CD4-positive, alpha-beta memory T cell (primary cell): ENCODE measurements around the gene TIGD7. TPM values are rescaled to one million over a fixed set of nuclear protein-coding genes. Genes with fewer than 3 reads are reported as not detected.

ENCODE experiments used
- CTCF ChIA-PET: fragments of 350-600 bp; sonication (Branson Sonifier 250); formaldehyde crosslinking; loops from one replicate; lab custom pipeline; 2021; ENCODE audit warnings: inconsistent platforms; ENCODE audit not compliant: partially characterized antibody; lab: Charles Lee
- POLR2A ChIA-PET: fragments of 350-600 bp; sonication (Branson Sonifier 250); formaldehyde crosslinking; loops from one replicate; lab custom pipeline; 2021; ENCODE audit not compliant: partially characterized antibody; lab: Charles Lee
- DNase-seq, 5 donors: peaks; one replicate each; pipeline versions ENCODE4 v3.0.0 to v3.0.0-alpha.2; 2020 to 2022; ENCODE audit warnings: mixed read lengths in 1 of 5
- H3K27ac ChIP-seq: one replicate; pipeline ENCODE4 v1.7.0; 2013; ENCODE audit warnings: low read depth, low read length
- H3K27me3 ChIP-seq: 2 replicates; pipeline ENCODE4 v1.7.0; 2013; ENCODE audit warnings: mild to moderate bottlenecking, low read length, moderate library complexity; ENCODE audit not compliant: insufficient read depth
- H3K36me3 ChIP-seq: 2 replicates; pipeline ENCODE4 v1.7.0; 2013; ENCODE audit warnings: mild to moderate bottlenecking, low read length, moderate library complexity; ENCODE audit not compliant: insufficient read depth
- H3K4me1 ChIP-seq: 2 replicates; pipeline ENCODE4 v1.7.0; 2013; ENCODE audit warnings: mild to moderate bottlenecking, low read length, moderate library complexity; ENCODE audit not compliant: insufficient read depth
- H3K4me3 ChIP-seq, 2 donors: one replicate each; pipeline ENCODE4 v1.7.0; 2013; ENCODE audit warnings: low read length in 2 of 2, mild to moderate bottlenecking in 1 of 2
- H3K9me3 ChIP-seq, 2 donors: one replicate each; pipeline ENCODE4 v1.7.0; 2013; ENCODE audit warnings: low read length in 2 of 2, control low read depth in 1 of 2; ENCODE audit not compliant: control insufficient read depth in 1 of 2
- H3K27ac Mint-ChIP-seq, 7 donors: one replicate each; pipeline ENCODE4 v1.8.0; 2020 to 2021; ENCODE audit warnings: mixed read lengths in 7 of 7, mild to moderate bottlenecking in 6 of 7, inconsistent platforms in 3 of 7, moderate library complexity in 3 of 7
- H3K27me3 Mint-ChIP-seq, 2 donors: one replicate each; pipeline ENCODE4 v1.8.0; 2020 to 2021; ENCODE audit warnings: mixed read lengths in 2 of 2
- H3K36me3 Mint-ChIP-seq, 2 donors: one replicate each; pipeline ENCODE4 v1.8.0; 2020 to 2021; ENCODE audit warnings: mixed read lengths in 2 of 2, inconsistent platforms in 1 of 2, mild to moderate bottlenecking in 1 of 2
- H3K4me1 Mint-ChIP-seq, 4 donors: one replicate each; pipeline ENCODE4 v1.8.0; 2020 to 2021; ENCODE audit warnings: mixed read lengths in 4 of 4, mild to moderate bottlenecking in 1 of 4
- H3K4me3 Mint-ChIP-seq, 8 donors: one replicate each; pipeline ENCODE4 v1.8.0; 2020 to 2021; ENCODE audit warnings: mixed read lengths in 8 of 8, mild to moderate bottlenecking in 7 of 8, moderate library complexity in 6 of 8, inconsistent platforms in 3 of 8
- H3K9me3 Mint-ChIP-seq, 8 donors: one replicate each; pipeline ENCODE4 v1.8.0; 2020 to 2021; ENCODE audit warnings: mixed read lengths in 8 of 8, mild to moderate bottlenecking in 5 of 8, inconsistent platforms in 3 of 8, moderate library complexity in 1 of 8
- intact Hi-C: fragments of 100-400 bp; cut with micrococcal nuclease; formaldehyde crosslinking; loops from one replicate; pipeline ENCODE4 v1.15.1; 2023
- polyA plus RNA-seq, 2 donors: library from polyadenylated mRNA; unstranded; fragments of 300-500 nt; fragmentation: Illumina TruSeq; gene quantifications; one replicate each; pipeline ENCODE4 v1.2.3, GENCODE V29; 2021
- total RNA-seq, 2 experiments: library from RNA; stranded (reverse); gene quantifications; one replicate each; pipeline ENCODE4 v1.2.3, GENCODE V29; 2021

The TIGD7 gene
- total and polyA plus RNA-seq, 4 experiments from 2014 or later = 3.2 to 19.0 (median 8.8) TPM

DNA sequence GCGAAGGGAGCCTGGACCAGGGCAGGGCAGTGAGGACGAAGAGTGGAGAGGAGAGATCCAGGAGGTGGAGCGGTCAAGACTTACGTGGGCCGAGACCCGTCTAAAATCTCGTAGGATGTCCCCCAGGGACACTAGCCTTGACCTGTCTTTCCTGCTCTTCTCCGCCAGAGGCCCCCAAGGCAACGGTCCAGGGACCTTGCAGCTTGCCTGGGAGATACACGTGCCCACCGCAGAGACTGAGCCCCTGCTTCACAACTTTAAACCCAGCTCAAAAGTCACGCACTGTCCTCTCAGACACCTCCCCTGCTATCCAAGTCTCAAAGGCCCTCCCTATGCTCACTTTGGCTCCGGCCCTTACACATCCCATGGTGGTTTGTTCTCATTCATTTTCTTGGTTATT, 9.4 kb downstream of the TIGD7 start:
- CTCF ChIA-PET = no interaction called here
- POLR2A ChIA-PET = interaction anchor here (2.8 kb wide), 1 partner anchor 12 kb away, joined by 12 read pairs; the partner anchor contains the start of gene ZNF263
- intact Hi-C loops = no loop called here
- Histone ChIP-seq H3K27ac (no peak overlapping the region), H3K4me1 (no peaks in the 10 kb centered on the region), H3K4me3 (no peak overlapping the region), H3K27me3 (no peaks in the 10 kb centered on the region), H3K36me3 (peaks cover 12% of the 10 kb centered on the region), H3K9me3 (peaks cover 0 to 64% of the 10 kb centered on the region in 2 donors)
- H3K4me3 Mint-ChIP-seq = no peak overlapping the region
- H3K27ac Mint-ChIP-seq = peak overlapping the region in 1 of 7 donors; percentile 69
- no peaks in the 10 kb centered on the region for H3K27me3 Mint-ChIP-seq
- peaks cover 60 to 62% of the 10 kb centered on the region in 2 donors for H3K36me3 Mint-ChIP-seq
- H3K9me3 Mint-ChIP-seq = peaks cover 7 to 87% (median 79%) of the 10 kb centered on the region in 8 donors
- no peak for DNase-seq
- peaks cover 0 to 5% (median under 1%) of the 10 kb centered on the region in 4 donors for H3K4me1 Mint-ChIP-seq

DNA sequence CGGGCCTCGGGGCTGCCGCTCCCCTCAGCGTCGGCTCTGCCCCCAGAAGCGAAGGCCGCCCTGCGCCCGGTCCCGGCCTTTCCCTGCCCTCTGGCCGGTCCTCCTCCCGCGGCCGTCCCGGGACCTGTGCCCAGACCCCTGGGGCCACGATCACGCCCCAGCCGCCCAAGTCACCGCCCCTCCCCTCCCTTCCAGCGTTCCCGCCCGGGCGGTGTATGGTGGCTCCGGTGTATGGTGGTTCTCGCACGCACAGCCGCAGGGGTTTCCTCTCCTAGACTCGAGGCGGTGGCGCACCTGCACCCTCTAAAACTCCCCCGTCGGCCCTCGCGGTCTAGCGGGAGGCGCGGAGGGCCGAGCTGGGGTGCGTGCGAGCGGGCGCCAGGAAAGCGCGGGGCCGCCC, 10.0 kb downstream of the TIGD7 start:
- Mint-ChIP-seq H3K4me3 (no peak overlapping the region), H3K27ac (no peak overlapping the region), H3K27me3 (no peaks in the 10 kb centered on the region), H3K36me3 (peaks cover 60 to 62% of the 10 kb centered on the region in 2 donors), H3K4me1 (peaks cover 0 to 9% (median under 1%) of the 10 kb centered on the region in 4 donors), H3K9me3 (peaks cover 7 to 87% (median 79%) of the 10 kb centered on the region in 8 donors)
- intact Hi-C loops = no loop called here
- DNase-seq = no peak
- ChIA-PET POLR2A (interaction anchor here (2.8 kb wide), 1 partner anchor 12 kb away, joined by 12 read pairs; the partner anchor contains the start of gene ZNF263), CTCF (no interaction called here)
- Histone ChIP-seq H3K4me3 (no peak overlapping the region), H3K36me3 (peaks cover 18% of the 10 kb centered on the region), H3K27me3 (no peaks in the 10 kb centered on the region), H3K4me1 (no peaks in the 10 kb centered on the region), H3K27ac (no peak overlapping the region), H3K9me3 (peaks cover 0 to 66% of the 10 kb centered on the region in 2 donors)

DNA sequence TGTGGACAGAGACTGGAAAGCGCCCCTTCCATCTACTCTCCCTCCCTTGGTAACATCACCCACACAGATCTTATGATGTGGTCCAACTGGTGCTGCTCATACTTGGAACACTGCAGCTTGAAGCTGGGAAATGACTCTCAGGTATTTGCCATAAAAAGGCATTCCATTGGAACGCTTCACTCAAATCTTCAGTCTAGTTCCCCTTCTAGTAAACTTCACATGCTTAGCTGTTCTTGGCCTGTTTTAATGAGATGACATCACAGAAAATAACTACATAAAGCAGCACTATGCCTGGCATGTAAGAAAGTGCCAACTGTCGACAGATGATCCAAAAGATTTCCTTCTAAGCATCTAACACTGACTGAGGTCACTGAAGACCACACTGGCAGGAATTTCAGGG, 12.6 kb downstream of the TIGD7 start:
- no peak overlapping the region for H3K27ac Mint-ChIP-seq
- no peaks in the 10 kb centered on the region for H3K27me3 Mint-ChIP-seq
- no peak overlapping the region for H3K4me3 ChIP-seq
- H3K4me3 Mint-ChIP-seq = no peak overlapping the region
- H3K27me3 ChIP-seq = no peaks in the 10 kb centered on the region
- peaks cover 0 to 9% (median 1%) of the 10 kb centered on the region in 4 donors for H3K4me1 Mint-ChIP-seq
- ChIA-PET CTCF (interaction anchor here (1.0 kb wide), 1 partner anchor 110 kb away, joined by 3 read pairs; no protein-coding TSS in a partner anchor), POLR2A (interaction anchor here (0.7 kb wide), 1 partner anchor 77 kb away, joined by 3 read pairs; no protein-coding TSS in a partner anchor)
- no peak overlapping the region for H3K27ac ChIP-seq
- no peak for DNase-seq
- H3K9me3 ChIP-seq = peaks cover 0 to 66% of the 10 kb centered on the region in 2 donors
- peaks cover 0 to 85% (median 76%) of the 10 kb centered on the region in 8 donors for H3K9me3 Mint-ChIP-seq
- H3K36me3 ChIP-seq = peaks cover 34% of the 10 kb centered on the region
- H3K4me1 ChIP-seq = no peaks in the 10 kb centered on the region
- intact Hi-C loops = no loop called here
- H3K36me3 Mint-ChIP-seq = peaks cover 61 to 69% of the 10 kb centered on the region in 2 donors

DNA sequence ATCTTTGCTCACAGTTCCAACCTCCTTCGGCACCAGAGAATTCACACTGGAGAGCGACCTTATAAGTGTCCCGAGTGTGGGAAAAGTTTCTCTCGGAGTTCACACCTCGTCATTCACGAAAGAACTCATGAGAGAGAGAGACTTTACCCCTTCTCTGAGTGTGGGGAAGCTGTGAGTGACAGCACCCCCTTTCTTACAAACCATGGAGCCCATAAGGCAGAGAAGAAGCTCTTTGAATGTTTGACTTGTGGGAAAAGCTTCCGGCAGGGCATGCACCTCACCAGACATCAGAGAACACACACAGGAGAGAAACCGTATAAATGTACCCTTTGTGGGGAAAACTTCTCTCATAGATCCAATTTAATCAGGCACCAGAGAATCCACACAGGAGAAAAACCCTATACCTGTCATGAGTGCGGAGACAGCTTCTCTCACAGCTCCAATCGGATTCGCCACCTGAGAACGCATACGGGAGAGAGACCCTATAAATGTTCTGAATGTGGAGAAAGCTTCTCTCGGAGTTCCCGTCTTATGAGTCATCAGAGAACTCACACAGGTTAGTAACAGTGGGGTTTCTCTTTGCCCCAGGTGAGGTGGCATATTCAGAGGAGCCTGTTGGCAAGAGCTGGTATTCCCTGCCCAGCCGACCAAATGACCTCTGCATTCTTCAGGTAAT, 15.1 kb downstream of the TIGD7 start:
- Mint-ChIP-seq H3K4me3 (no peak overlapping the region), H3K9me3 (peaks cover 0 to 85% (median 73%) of the 10 kb centered on the region in 8 donors), H3K4me1 (peaks cover 2 to 23% (median 8%) of the 10 kb centered on the region in 4 donors), H3K27me3 (no peaks in the 10 kb centered on the region), H3K36me3 (peaks cover 72 to 79% of the 10 kb centered on the region in 2 donors), H3K27ac (no peak overlapping the region)
- intact Hi-C loops = no loop called here
- DNase-seq = no peak
- Histone ChIP-seq H3K4me3 (no peak overlapping the region), H3K27ac (no peak overlapping the region), H3K4me1 (peaks cover 7% of the 10 kb centered on the region), H3K27me3 (no peaks in the 10 kb centered on the region), H3K36me3 (peaks cover 52% of the 10 kb centered on the region), H3K9me3 (peaks cover 0 to 62% of the 10 kb centered on the region in 2 donors)
- ChIA-PET POLR2A (interaction anchor here (1.1 to 1.4 kb wide), 3 partner anchors 25 to 168 kb away, joined by 3 read pairs; no protein-coding TSS in a partner anchor), CTCF (interaction anchor here (0.9 kb wide), 1 partner anchor 188 kb away, joined by 3 read pairs; no protein-coding TSS in a partner anchor)

DNA sequence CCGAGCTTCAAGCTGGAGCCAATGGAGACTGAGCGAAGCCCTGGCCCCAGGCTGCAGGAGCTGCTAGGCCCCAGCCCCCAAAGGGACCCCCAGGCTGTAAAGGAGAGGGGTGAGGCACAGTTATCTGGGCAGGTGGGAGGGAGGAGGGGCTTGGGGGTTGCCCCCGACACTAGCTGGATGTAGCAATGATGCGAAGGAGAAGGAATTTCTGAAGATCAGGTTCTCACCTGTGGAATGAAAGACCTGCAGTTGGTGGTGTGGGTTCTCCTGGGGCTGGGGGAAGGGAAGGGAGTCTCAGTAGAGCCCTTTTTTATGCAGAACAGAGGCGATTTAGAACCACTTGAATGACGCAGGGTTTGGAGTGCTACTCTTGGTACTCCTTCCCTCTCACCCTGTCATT, 20.1 kb downstream of the TIGD7 start:
- Histone ChIP-seq H3K27ac (no peak overlapping the region), H3K4me3 (peak overlapping the region in 1 of 2 donors; percentile 4), H3K4me1 (peaks cover 27% of the 10 kb centered on the region), H3K9me3 (peaks cover 0 to 22% of the 10 kb centered on the region in 2 donors), H3K36me3 (peaks cover 33% of the 10 kb centered on the region), H3K27me3 (no peaks in the 10 kb centered on the region)
- DNase-seq = no peak
- Mint-ChIP-seq H3K27ac (peak overlapping the region in 1 of 7 donors; percentile 27), H3K4me1 (peaks cover 18 to 45% (median 31%) of the 10 kb centered on the region in 4 donors), H3K4me3 (peak overlapping the region in 7 of 8 donors; percentile 43 to 92 (median 88)), H3K27me3 (no peaks in the 10 kb centered on the region), H3K36me3 (peaks cover 56 to 58% of the 10 kb centered on the region in 2 donors), H3K9me3 (peaks cover 0 to 45% (median 31%) of the 10 kb centered on the region in 8 donors)
- ChIA-PET POLR2A (interaction anchor here (0.6 to 6.9 kb wide), 7 partner anchors 20 to 167 kb away, joined by 3 to 80 read pairs (median 30); partner anchors contain the start of genes TIGD7, ZNF174, ZNF200 and ZNF213), CTCF (interaction anchor here (0.6 to 1.5 kb wide), 3 partner anchors 21 to 303 kb away, joined by 3 to 4 read pairs (median 3); no protein-coding TSS in a partner anchor)
- intact Hi-C loops = no loop called here

DNA sequence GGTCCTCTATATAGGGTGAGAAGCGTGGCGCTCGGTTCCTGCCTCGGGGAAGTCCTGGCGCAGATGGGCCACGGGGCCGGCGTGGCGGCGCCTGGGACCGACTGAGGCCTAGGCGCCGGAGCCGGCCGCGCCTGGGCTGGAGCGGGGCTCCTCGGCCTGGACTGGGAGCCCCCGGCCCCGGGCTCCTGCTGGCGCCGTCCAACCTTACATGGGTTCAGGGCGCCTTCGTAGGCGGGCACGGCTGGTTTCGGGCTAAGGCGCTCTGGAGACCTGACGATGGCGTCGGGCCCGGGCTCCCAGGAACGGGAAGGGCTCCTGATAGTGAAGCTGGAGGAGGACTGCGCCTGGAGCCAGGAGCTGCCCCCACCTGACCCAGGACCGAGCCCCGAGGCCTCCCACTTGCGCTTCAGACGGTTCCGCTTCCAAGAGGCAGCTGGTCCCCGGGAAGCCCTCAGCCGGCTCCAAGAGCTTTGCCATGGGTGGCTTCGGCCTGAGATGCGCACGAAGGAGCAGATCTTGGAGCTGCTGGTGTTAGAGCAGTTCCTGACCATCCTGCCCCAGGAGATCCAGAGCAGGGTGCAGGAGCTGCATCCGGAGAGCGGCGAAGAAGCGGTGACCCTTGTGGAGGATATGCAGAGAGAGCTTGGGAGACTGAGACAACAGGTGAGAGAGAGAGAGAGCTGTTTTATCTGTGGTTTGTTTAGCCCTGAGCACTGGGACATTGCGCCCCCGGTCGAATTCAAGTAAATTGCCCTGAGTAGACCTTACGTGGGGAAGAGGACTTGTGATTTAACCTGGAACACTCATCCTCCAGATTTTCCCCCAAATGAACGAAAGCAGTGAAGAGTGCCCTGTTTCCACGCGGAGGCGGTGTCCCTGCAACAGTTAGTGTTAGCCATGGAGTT, 21.4 kb downstream of the TIGD7 start:
- peaks cover 0 to 9% of the 10 kb centered on the region in 2 donors for H3K9me3 ChIP-seq
- Mint-ChIP-seq H3K9me3 (peaks cover 0 to 35% (median 20%) of the 10 kb centered on the region in 8 donors), H3K27me3 (no peaks in the 10 kb centered on the region), H3K4me1 (peaks cover 18 to 45% (median 31%) of the 10 kb centered on the region in 4 donors), H3K27ac (peak overlapping the region; percentile 93 to 99 (median 98)), H3K36me3 (peaks cover 46 to 48% of the 10 kb centered on the region in 2 donors), H3K4me3 (peak overlapping the region; percentile 93 to 97 (median 95))
- peak overlapping the region; percentile 15 to 68 for H3K4me3 ChIP-seq
- H3K36me3 ChIP-seq = peaks cover 20% of the 10 kb centered on the region
- H3K27me3 ChIP-seq = no peaks in the 10 kb centered on the region
- peak overlapping the region; percentile 87 for H3K27ac ChIP-seq
- ChIA-PET CTCF (interaction anchor here (1.2 to 1.6 kb wide), 4 partner anchors 17 to 154 kb away, joined by 3 to 4 read pairs (median 4); no protein-coding TSS in a partner anchor), POLR2A (interaction anchor here (0.6 to 6.9 kb wide), 28 partner anchors 13 to 1132 kb away, joined by 3 to 80 read pairs (median 10); partner anchors contain the start of genes CORO7, FLYWCH2, NAA60 and TIGD7)
- intact Hi-C loops = loop anchor here (1.0 to 5.0 kb wide), 8 partner anchors 22 to 217 kb away; partner anchors contain the start of genes TIGD7, ZNF174, ZNF75A and ZSCAN32
- no peak for DNase-seq
- peaks cover 27% of the 10 kb centered on the region for H3K4me1 ChIP-seq
